Vagina (tissue), 2 donors: ENCODE measurements around the gene TMEM131L. TPM values are rescaled to one million over a fixed set of nuclear protein-coding genes. Genes with fewer than 3 reads are reported as not detected.

ENCODE experiments used
- DNase-seq, 2 donors: peaks; one replicate each; pipeline ENCODE4 v3.0.0-alpha.2; 2017; ENCODE audit errors: extremely low spot score in 2 of 2
- H3K27ac ChIP-seq: fragments of 200-600 bp; sonication (generic); one replicate; pipeline ENCODE4 v1.5.1; 2019
- H3K27me3 ChIP-seq: fragments of 200-600 bp; sonication (generic); one replicate; pipeline ENCODE4 v1.5.1; 2019
- H3K36me3 ChIP-seq, 2 donors: fragments of 200-600 bp; sonication (generic); one replicate each; pipeline ENCODE4 v1.5.1; 2017 to 2019
- H3K4me1 ChIP-seq: fragments of 200-600 bp; sonication (generic); one replicate; pipeline ENCODE4 v1.5.1; 2019
- H3K4me3 ChIP-seq, 2 donors: fragments of 200-600 bp; sonication (generic); 1 replicate in 1 of 2; 2 replicates in 1 of 2; pipeline ENCODE4 v1.5.1; 2016 to 2019
- H3K9me3 ChIP-seq: fragments of 200-600 bp; sonication (generic); one replicate; pipeline ENCODE4 v1.5.1; 2019
- POLR2A ChIP-seq, 2 donors: fragments of 450-650 bp; IDR thresholded peaks; one replicate each; pipeline ENCODE4 v1.6.1; 2017; ENCODE audit warnings: antibody characterized with exemption in 2 of 2, mild to moderate bottlenecking in 2 of 2, moderate library complexity in 2 of 2
- POLR2AphosphoS5 ChIP-seq, 2 donors: sonication (generic); formaldehyde crosslinking; IDR thresholded peaks; one replicate each; pipeline ENCODE4 v1.9.0; 2017; ENCODE audit warnings: antibody characterized with exemption in 2 of 2, mild to moderate bottlenecking in 2 of 2, low read depth in 1 of 2; ENCODE audit not compliant: insufficient read depth in 1 of 2
- intact Hi-C: fragments of 100-400 bp; cut with DNase I; formaldehyde crosslinking; loops from one replicate; pipeline ENCODE4 v1.15.1; 2023
- total RNA-seq: library from RNA; depleted of rRNA; stranded (reverse); fragments of >200 nt; gene quantifications from one replicate; pipeline ENCODE4 v1.2.3, GENCODE V29; 2016
- TF ChIP-seq, protein P1 (sequence below), 3 experiments: fragments of 450-650 bp in 2 of 3; fragments of 200-600 bp in 1 of 3; sonication (generic) in 1 of 3; IDR thresholded peaks; one replicate each; pipeline ENCODE4 v1.5.1; 2017 to 2019; ENCODE audit warnings: antibody characterized with exemption in 3 of 3, mild to moderate bottlenecking in 2 of 3, moderate library complexity in 2 of 3

The TMEM131L gene
- total RNA-seq, 1 donor from 2014 or later = 17.7 TPM

DNA sequence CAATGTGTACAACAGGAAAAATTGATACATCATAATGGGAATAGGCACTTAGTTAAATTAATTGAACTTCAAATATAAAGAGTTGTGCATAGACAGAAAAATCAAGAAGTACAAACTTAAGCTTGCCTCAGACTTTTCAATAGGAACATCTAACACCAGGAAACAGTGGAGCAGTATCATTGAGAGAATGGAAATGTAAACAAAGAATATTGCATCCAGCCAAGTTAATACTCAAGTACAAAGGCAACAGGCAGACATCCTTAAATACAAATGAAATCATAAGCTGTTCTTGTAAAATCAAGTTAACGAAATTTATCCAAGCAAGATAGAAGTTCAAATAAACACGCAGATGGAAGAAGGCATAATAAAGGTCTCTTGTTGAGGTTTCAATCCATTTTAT lies 146.7 kb downstream of the TMEM131L start:
- intact Hi-C loops = no loop called here
- TF ChIP-seq POLR2AphosphoS5 (IDR thresholded peaks at IDR 0.05; ENCODE audit: insufficient read depth in 1 of 2, low read depth in 1 of 2) (no peak), POLR2A (IDR thresholded peaks at IDR 0.05) (no peak)
- TF ChIP-seq, protein P1, sequence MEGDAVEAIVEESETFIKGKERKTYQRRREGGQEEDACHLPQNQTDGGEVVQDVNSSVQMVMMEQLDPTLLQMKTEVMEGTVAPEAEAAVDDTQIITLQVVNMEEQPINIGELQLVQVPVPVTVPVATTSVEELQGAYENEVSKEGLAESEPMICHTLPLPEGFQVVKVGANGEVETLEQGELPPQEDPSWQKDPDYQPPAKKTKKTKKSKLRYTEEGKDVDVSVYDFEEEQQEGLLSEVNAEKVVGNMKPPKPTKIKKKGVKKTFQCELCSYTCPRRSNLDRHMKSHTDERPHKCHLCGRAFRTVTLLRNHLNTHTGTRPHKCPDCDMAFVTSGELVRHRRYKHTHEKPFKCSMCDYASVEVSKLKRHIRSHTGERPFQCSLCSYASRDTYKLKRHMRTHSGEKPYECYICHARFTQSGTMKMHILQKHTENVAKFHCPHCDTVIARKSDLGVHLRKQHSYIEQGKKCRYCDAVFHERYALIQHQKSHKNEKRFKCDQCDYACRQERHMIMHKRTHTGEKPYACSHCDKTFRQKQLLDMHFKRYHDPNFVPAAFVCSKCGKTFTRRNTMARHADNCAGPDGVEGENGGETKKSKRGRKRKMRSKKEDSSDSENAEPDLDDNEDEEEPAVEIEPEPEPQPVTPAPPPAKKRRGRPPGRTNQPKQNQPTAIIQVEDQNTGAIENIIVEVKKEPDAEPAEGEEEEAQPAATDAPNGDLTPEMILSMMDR (IDR thresholded peaks at IDR 0.05) = no peak
- Histone ChIP-seq H3K4me1 (no peaks in the 10 kb centered on the region), H3K27ac (no peak overlapping the region), H3K27me3 (no peaks in the 10 kb centered on the region), H3K4me3 (no peak overlapping the region), H3K36me3 (peaks cover 0 to 24% of the 10 kb centered on the region in 2 donors), H3K9me3 (no peaks in the 10 kb centered on the region)
- no peak for DNase-seq

DNA sequence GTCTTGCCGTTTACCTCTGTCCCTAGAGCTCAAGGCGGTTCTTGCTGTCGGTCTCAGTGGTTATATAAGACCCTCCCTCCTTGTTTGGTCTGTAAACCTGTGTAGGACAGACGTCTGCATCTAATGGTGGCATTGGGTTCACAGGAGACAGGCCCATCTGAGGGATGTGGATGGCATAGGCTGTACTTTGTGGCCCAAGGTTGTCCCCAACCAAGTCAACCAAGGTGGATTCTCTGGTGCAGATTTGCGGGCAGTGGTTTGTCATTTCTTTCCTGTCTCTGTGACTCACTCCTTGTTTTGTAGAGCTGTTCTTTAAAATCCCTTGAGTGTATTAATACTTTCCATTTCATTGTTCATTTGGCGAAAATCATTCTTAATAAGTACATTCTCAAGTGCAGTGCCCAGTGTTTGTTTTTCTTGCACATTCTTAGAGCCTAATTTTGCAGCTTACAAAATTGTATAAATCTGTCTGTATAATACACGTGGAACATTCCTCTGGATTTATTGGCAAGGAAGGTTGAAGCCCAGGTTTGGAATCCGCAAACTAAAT lies 149.9 kb downstream of the TMEM131L start:
- H3K4me3 ChIP-seq = no peak overlapping the region
- no peak for TF ChIP-seq POLR2A (IDR thresholded peaks at IDR 0.05)
- TF ChIP-seq, protein P1 (IDR thresholded peaks at IDR 0.05) = no peak
- TF ChIP-seq POLR2AphosphoS5 (IDR thresholded peaks at IDR 0.05; ENCODE audit: insufficient read depth in 1 of 2, low read depth in 1 of 2) = no peak
- intact Hi-C loops = no loop called here
- DNase-seq = no peak
- no peaks in the 10 kb centered on the region for H3K27me3 ChIP-seq
- H3K9me3 ChIP-seq = no peaks in the 10 kb centered on the region
- no peak overlapping the region for H3K27ac ChIP-seq
- H3K4me1 ChIP-seq = no peaks in the 10 kb centered on the region
- peaks cover 0 to 24% of the 10 kb centered on the region in 2 donors for H3K36me3 ChIP-seq

DNA sequence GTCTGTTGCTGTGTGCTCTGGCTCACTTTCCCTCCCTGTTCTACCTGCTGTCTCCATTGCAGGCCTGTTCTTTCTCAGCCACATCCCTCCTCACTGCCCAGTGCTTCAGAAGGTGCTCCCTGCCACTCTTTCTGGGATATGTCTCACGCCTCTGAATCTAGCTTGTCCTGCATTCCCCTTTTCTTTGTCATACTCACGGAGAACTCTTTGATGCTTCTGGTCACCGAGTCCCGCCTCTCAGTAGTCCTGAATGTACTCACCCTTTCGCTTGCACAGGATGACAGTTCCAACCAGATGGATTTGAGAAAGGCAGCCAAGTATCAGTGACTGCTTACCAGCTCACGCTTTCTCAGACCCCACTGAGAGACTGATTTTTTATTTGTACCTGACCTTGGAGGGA lies 152.7 kb downstream of the TMEM131L start:
- H3K27me3 ChIP-seq = no peaks in the 10 kb centered on the region
- DNase-seq = no peak
- TF ChIP-seq POLR2A (IDR thresholded peaks at IDR 0.05) (no peak), POLR2AphosphoS5 (IDR thresholded peaks at IDR 0.05; ENCODE audit: insufficient read depth in 1 of 2, low read depth in 1 of 2) (no peak)
- TF ChIP-seq, protein P1 (IDR thresholded peaks at IDR 0.05) = no peak
- H3K9me3 ChIP-seq = no peaks in the 10 kb centered on the region
- intact Hi-C loops = no loop called here
- no peaks in the 10 kb centered on the region for H3K4me1 ChIP-seq
- no peak overlapping the region for H3K4me3 ChIP-seq
- H3K27ac ChIP-seq = no peak overlapping the region
- peaks cover 0 to 28% of the 10 kb centered on the region in 2 donors for H3K36me3 ChIP-seq

DNA sequence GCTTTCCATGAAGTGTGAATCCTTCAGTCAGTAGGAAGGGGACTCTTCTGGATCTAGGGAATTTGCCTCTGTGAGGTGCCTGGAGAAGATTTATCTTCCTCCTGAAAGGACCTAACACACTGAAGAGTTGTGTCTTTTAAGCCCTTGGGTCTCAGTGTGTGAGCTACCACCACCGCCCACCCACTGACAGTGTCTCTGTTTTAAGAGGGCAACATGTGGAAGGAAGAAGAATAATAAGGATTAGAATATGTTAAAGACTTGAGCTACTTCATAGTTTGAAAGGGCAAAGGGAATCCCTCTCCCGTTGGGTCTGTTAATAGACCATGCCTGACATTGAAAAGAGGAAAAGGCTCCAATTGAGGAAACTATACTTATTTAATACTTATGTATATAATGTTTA lies 153.7 kb downstream of the TMEM131L start:
- Histone ChIP-seq H3K27ac (no peak overlapping the region), H3K36me3 (peaks cover 0 to 24% of the 10 kb centered on the region in 2 donors), H3K4me3 (no peak overlapping the region), H3K27me3 (no peaks in the 10 kb centered on the region), H3K9me3 (no peaks in the 10 kb centered on the region), H3K4me1 (no peaks in the 10 kb centered on the region)
- intact Hi-C loops = no loop called here
- DNase-seq = no peak
- TF ChIP-seq, protein P1 (IDR thresholded peaks at IDR 0.05) = no peak
- no peak for TF ChIP-seq POLR2A (IDR thresholded peaks at IDR 0.05)
- no peak for TF ChIP-seq POLR2AphosphoS5 (IDR thresholded peaks at IDR 0.05; ENCODE audit: insufficient read depth in 1 of 2, low read depth in 1 of 2)

DNA sequence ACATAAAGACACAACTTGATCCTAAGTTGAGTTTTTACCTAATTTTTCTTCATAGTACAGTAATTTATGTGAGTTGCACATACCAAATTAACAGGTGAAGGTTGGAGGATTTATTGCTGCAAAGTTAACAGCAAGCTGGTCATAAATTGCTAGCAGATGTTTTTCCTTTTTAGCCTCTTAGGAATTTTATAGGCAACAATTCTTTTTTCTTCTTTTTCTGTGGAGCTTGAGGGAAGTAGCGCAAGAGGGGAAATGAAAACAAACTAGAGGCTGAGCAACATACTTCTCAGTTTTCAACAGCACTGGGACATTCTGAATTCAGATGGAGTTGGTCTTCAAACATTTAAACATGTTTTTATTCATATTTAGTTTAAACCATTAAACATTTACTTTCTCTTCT lies 154.2 kb downstream of the TMEM131L start:
- Histone ChIP-seq H3K9me3 (no peaks in the 10 kb centered on the region), H3K36me3 (peaks cover 0 to 24% of the 10 kb centered on the region in 2 donors), H3K27me3 (no peaks in the 10 kb centered on the region), H3K27ac (no peak overlapping the region), H3K4me1 (no peaks in the 10 kb centered on the region), H3K4me3 (no peak overlapping the region)
- TF ChIP-seq, protein P1 (IDR thresholded peaks at IDR 0.05) = no peak
- TF ChIP-seq POLR2AphosphoS5 (IDR thresholded peaks at IDR 0.05; ENCODE audit: insufficient read depth in 1 of 2, low read depth in 1 of 2) = no peak
- no peak for TF ChIP-seq POLR2A (IDR thresholded peaks at IDR 0.05)
- intact Hi-C loops = no loop called here
- no peak for DNase-seq
